ENCODE measurements around the gene APPL2. TPM values are rescaled to one million over a fixed set of nuclear protein-coding genes. Genes with fewer than 3 reads are reported as not detected.

APPL2 gene
- total and polyA plus RNA-seq, 2 of the 13 experiments (the other 11 are each of a cell fraction or from before 2014, with no cell fraction given): 9.9 to 11.1 TPM

DNA sequence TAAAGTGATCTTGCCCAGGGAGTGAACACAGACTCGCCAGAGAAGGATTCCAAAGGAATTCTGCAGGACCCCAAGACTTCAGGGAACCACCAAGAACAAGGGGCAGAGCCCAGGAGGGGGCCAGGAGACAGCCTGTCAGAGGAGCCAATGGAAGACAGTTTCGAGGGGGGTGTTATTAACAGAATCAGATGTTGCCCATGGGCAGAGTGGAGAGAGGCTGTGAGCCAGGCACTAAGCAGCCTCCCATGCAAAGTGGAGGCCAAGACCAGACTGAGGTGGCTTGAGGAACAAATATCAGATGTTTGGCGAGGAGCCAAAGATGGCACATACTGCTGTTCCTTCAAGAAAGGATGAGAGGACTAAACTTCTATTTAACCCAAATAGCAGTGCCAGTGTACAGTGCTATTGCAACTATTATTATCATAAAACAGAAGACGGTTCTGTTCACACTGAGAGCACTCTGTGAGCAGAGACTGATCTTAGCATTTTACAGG, 12.6 kb downstream of the APPL2 start:
- Histone ChIP-seq H3K79me2 (ENCODE audit: insufficient read depth, low read length) (no peaks in the 10 kb centered on the region), H2AFZ (ENCODE audit: low read length) (no peak overlapping the region), H3K4me2 (ENCODE audit: low read depth, low read length) (no peak overlapping the region), H4K20me1 (ENCODE audit: insufficient read depth, low read length) (no peaks in the 10 kb centered on the region), H3K36me3 (replicated peaks in 1 of 2; ENCODE audit: control insufficient read depth in 1 of 2, insufficient read depth in 2 of 2, low read length in 2 of 2) (peaks cover 10 to 39% of the 10 kb centered on the region in 2 experiments; a peak in 4 of 5 replicates), H3K4me1 (ENCODE audit: insufficient read depth, low read length) (no peaks in the 10 kb centered on the region), H3K4me3 (replicated peaks in 1 of 3; ENCODE audit: insufficient read depth in 1 of 3, low read depth in 2 of 3, low read length in 3 of 3) (no peak overlapping the region), H3K27me3 (ENCODE audit: control insufficient read depth in 1 of 2, insufficient read depth in 2 of 2, low read length in 2 of 2) (no peaks in the 10 kb centered on the region), H3K9ac (ENCODE audit: insufficient read depth, low read depth, low read length) (no peak overlapping the region), H3K9me3 (ENCODE audit: low read length) (no peaks in the 10 kb centered on the region), H3K27ac (ENCODE audit: extremely low read length, insufficient read depth, low read length) (no peak overlapping the region)
- ATAC-seq (no peak), FAIRE-seq (no peak), DNase-seq (ENCODE audit: low spot score) (no peak)
- in situ Hi-C loops (cut with HindIII; ENCODE audit: extremely low pct_ligation_motif_present, low pct_unique_long_range_greater_than_20kb) (no loop called here), intact Hi-C loops (cut with micrococcal nuclease; ENCODE audit: unreplicated experiment) (no loop called here)
- WGBS (ENCODE audit: low lambda C conversion rate): 99% methylated on average over 4 of the region's 4 CpGs
- no TSS peak for BruUV-seq (replicated peaks)
- CTCF ChIA-PET (ENCODE audit: low intra/inter-chr PET ratio, low total read pairs): no interaction called here
- POLR2A ChIA-PET: no interaction called here
- TF ChIP-seq ERF (CRISPR knock-in tag; IDR thresholded peaks at IDR 0.05): no peak
- TF ChIP-seq, protein P1, sequence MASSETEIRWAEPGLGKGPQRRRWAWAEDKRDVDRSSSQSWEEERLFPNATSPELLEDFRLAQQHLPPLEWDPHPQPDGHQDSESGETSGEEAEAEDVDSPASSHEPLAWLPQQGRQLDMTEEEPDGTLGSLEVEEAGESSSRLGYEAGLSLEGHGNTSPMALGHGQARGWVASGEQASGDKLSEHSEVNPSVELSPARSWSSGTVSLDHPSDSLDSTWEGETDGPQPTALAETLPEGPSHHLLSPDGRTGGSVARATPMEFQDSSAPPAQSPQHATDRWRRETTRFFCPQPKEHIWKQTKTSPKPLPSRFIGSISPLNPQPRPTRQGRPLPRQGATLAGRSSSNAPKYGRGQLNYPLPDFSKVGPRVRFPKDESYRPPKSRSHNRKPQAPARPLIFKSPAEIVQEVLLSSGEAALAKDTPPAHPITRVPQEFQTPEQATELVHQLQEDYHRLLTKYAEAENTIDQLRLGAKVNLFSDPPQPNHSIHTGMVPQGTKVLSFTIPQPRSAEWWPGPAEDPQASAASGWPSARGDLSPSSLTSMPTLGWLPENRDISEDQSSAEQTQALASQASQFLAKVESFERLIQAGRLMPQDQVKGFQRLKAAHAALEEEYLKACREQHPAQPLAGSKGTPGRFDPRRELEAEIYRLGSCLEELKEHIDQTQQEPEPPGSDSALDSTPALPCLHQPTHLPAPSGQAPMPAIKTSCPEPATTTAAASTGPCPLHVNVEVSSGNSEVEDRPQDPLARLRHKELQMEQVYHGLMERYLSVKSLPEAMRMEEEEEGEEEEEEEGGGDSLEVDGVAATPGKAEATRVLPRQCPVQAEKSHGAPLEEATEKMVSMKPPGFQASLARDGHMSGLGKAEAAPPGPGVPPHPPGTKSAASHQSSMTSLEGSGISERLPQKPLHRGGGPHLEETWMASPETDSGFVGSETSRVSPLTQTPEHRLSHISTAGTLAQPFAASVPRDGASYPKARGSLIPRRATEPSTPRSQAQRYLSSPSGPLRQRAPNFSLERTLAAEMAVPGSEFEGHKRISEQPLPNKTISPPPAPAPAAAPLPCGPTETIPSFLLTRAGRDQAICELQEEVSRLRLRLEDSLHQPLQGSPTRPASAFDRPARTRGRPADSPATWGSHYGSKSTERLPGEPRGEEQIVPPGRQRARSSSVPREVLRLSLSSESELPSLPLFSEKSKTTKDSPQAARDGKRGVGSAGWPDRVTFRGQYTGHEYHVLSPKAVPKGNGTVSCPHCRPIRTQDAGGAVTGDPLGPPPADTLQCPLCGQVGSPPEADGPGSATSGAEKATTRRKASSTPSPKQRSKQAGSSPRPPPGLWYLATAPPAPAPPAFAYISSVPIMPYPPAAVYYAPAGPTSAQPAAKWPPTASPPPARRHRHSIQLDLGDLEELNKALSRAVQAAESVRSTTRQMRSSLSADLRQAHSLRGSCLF (CRISPR knock-in tag; IDR thresholded peaks at IDR 0.05; ENCODE audit: borderline replicate concordance): no peak
- no peak for TF ChIP-seq MBD4 (IDR thresholded peaks at IDR 0.05; ENCODE audit: borderline replicate concordance, low read length)
- TF ChIP-seq, protein P2, sequence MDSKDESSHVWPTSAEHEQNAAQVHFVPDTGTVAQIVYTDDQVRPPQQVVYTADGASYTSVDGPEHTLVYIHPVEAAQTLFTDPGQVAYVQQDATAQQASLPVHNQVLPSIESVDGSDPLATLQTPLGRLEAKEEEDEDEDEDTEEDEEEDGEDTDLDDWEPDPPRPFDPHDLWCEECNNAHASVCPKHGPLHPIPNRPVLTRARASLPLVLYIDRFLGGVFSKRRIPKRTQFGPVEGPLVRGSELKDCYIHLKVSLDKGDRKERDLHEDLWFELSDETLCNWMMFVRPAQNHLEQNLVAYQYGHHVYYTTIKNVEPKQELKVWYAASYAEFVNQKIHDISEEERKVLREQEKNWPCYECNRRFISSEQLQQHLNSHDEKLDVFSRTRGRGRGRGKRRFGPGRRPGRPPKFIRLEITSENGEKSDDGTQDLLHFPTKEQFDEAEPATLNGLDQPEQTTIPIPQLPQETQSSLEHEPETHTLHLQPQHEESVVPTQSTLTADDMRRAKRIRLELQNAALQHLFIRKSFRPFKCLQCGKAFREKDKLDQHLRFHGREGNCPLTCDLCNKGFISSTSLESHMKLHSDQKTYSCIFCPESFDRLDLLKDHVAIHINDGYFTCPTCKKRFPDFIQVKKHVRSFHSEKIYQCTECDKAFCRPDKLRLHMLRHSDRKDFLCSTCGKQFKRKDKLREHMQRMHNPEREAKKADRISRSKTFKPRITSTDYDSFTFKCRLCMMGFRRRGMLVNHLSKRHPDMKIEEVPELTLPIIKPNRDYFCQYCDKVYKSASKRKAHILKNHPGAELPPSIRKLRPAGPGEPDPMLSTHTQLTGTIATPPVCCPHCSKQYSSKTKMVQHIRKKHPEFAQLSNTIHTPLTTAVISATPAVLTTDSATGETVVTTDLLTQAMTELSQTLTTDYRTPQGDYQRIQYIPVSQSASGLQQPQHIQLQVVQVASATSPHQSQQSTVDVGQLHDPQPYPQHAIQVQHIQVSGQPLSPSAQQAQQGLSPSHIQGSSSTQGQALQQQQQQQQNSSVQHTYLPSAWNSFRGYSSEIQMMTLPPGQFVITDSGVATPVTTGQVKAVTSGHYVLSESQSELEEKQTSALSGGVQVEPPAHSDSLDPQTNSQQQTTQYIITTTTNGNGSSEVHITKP (CRISPR knock-in tag; IDR thresholded peaks at IDR 0.05; ENCODE audit: low read depth): no peak
- no peak for TF ChIP-seq ZNF496 (CRISPR knock-in tag; IDR thresholded peaks at IDR 0.05; ENCODE audit: insufficient replicate concordance)
- TF ChIP-seq, protein P3, sequence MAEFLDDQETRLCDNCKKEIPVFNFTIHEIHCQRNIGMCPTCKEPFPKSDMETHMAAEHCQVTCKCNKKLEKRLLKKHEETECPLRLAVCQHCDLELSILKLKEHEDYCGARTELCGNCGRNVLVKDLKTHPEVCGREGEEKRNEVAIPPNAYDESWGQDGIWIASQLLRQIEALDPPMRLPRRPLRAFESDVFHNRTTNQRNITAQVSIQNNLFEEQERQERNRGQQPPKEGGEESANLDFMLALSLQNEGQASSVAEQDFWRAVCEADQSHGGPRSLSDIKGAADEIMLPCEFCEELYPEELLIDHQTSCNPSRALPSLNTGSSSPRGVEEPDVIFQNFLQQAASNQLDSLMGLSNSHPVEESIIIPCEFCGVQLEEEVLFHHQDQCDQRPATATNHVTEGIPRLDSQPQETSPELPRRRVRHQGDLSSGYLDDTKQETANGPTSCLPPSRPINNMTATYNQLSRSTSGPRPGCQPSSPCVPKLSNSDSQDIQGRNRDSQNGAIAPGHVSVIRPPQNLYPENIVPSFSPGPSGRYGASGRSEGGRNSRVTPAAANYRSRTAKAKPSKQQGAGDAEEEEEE (CRISPR knock-in tag; IDR thresholded peaks at IDR 0.05; ENCODE audit: borderline replicate concordance): no peak
- no peak for TF ChIP-seq MTA1 (CRISPR knock-in tag; IDR thresholded peaks at IDR 0.05; ENCODE audit: borderline replicate concordance)
- TF ChIP-seq MAZ (IDR thresholded peaks at IDR 0.05; ENCODE audit: borderline replicate concordance, low read depth, low read length): no peak
- TF ChIP-seq MAZ (CRISPR knock-in tag; IDR thresholded peaks at IDR 0.05; ENCODE audit: low read depth): no peak
- no peak for TF ChIP-seq FOXA3 (CRISPR knock-in tag; IDR thresholded peaks at IDR 0.05)
- TF ChIP-seq HMG20B (CRISPR knock-in tag; conservative IDR thresholded peaks at IDR 0.05): no peak
- no peak for TF ChIP-seq SP2 (CRISPR knock-in tag; IDR thresholded peaks at IDR 0.05)
- TF ChIP-seq ZNF660 (CRISPR knock-in tag; IDR thresholded peaks at IDR 0.05; ENCODE audit: borderline replicate concordance, low read depth): no peak
- no peak for TF ChIP-seq AHR (CRISPR knock-in tag; IDR thresholded peaks at IDR 0.05)
- TF ChIP-seq BHLHE40 (IDR thresholded peaks at IDR 0.05; ENCODE audit: low read length): no peak
